ENCODE results near the gene PHRF1.
"Not testable (repeated sequence)": the region's sequence is repeated elsewhere in the genome, so short reads cannot be mapped to it uniquely, and the experiment has no call there.

The PHRF1 gene

GRCh38 chr11:574031-574570, 2.2 kb upstream of the PHRF1 start:
- not testable (repeated sequence) for DNase-seq

DNA sequence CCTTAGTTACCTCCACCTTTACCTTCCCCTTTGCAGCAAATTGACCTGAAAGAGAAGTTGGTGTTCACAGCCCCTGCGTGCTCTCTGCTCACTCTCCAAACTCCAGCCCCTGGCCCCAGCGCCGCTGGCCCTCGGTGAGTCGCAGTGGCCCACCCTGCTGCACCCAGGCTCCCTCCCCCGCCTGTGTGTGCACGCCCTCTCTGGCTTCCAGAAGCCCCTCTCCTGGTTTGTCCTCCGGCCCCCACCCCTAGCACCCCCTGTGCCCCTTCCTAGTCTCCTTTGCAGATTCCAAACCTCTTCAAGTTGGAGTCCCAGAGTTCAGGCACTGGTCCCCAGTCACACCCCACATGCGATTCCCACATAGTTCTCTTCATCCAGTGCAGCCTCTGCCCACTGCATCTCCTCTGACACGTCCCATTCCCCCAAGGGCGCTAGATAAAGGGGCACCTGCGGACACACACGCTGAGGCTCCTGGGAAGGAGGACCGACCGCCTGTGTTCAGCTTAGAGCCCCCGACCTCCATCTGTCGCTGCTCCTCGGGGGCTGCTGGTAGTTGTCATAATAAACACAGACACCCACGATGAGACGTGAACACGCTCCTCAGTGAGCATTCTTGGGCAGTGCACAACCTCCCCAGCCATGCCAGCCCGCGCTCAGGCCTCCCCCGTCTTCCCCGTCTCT, 1.5 kb upstream of the PHRF1 start:
- DNase-seq, result no peak

DNA sequence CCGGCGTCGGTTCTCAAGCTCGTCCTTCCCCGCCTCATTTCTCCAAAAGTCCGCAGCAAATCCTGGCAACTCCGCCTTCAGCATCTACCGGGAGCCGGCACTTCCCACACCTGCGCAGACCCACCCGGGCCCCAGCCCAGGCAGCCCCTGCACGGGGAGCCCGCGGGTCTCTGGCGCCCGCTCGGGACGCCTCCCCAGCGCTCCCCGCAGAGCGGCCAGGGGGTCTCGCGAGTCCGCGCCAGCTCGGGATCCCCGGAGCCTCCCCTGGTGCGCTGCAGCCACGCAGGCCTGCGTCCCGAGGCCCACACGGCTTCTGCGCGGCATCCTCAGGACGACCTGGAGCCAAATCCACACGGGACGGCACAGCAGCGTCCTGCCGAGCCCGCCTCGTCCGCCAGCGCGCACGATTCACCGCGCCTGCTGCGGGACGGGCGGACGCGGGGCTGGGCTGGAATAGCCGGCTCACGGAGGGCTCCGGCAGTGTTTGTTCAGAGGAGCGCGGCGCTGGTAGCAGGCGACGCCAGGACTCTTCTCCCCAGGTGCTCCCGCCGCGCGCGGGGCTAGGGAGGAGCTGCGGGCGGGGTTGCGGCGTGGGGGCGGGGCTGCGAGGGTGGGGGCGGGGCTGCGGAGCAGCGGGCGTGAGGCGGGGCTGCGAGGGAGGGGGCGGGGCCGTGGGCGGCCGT, 816 bp upstream of the PHRF1 start:
- no peak for DNase-seq

- DNase-seq, result no peak
Measured at GRCh38 chr11:576811-577610, 741 bp downstream of the PHRF1 start.

DNA sequence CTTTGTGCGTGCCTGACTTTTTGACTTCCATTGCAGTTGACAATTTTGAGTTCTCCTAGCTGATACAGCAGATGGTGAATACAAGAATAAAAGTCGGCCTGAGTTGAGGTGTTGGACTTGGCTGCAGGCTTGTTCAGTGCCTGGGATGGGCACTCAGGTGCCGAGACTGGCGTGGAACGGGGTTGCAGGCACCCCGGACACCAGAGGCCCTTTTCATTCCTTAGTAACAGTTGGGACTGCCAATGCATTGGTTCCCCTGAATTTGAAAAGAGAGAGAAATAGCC, 1.3 kb downstream of the PHRF1 start:
- no peak for DNase-seq

- no peak for DNase-seq
Measured at GRCh38 chr11:578276-579035, 2.2 kb downstream of the PHRF1 start.

DNA sequence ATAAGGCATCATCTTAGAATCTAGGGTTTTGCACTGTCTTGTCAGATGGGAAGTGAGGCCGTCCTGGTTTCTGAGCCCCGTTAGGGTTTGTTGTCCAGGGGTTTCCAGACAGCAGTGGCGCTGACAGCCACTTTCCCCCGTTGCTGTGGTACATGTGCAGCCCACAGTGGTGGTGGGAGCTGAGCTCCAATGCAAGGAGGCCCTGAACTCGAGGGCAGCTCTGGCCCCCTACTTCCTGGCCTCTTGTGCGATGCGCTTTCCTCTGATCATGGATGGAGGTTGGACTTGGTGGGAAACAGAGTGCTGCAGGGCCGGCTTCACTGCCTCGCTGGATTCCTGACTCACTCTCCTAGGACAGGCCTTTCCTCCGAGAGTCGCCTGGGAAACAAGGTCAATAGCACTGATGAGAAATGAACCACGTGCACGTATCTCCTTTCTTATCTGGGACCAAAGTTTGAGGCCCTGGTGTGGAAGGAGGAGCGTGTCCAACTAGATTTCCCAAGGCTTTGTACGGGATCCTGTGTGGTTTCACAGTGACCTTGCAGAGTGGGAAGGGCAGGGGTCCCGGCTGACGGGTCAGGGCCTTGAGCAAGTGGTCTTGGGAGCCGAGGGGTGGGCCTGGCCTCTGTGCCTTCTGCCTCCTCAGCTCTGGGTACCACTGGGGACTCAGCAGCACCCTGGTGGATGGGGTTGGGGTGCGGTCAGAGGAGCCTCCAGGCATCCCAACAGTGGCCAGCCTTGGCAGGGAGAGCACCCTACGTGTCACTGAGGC, 3.7 kb downstream of the PHRF1 start:
- DNase-seq, result no peak

DNA sequence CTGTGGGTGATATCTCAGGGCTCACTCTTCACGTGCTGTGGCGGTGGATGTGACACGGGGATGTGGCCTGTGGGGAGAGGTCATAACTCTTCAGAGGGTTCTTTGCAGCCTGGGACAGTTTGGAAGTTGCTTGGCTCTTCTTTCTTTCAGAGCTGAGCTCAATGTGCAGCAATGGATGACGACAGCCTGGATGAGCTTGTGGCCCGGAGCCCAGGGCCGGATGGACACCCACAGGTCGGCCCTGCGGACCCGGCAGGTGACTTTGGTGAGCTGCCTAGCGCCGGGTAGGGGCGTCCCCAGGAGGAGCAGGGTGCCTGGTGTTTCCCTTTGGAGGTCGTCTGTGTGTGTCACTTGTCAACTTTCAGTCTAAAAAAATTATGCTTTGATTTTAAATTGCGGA, 5.1 kb downstream of the PHRF1 start:
- no peak for DNase-seq

DNA sequence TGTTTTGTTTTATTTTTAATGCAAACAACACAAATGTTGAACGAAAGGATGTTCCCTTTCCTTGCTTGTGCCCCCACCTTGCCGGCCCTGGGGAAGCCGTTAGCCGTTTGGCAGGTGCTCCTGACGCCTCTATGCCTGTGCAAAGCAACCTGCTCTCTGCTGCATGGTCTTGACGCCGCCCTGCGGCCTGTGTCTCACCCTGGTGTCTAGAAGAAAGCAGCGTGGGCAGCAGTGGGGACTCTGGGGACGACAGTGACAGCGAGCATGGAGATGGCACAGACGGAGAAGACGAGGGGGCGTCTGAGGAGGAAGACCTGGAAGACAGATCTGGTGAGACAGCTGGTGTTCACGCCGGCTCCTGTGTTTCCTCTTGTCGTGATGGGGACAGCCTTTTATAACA, 5.5 kb downstream of the PHRF1 start:
- DNase-seq, result no peak

- DNase-seq, result no peak
Measured at GRCh38 chr11:584287-584686, 8.0 kb downstream of the PHRF1 start.

DNA sequence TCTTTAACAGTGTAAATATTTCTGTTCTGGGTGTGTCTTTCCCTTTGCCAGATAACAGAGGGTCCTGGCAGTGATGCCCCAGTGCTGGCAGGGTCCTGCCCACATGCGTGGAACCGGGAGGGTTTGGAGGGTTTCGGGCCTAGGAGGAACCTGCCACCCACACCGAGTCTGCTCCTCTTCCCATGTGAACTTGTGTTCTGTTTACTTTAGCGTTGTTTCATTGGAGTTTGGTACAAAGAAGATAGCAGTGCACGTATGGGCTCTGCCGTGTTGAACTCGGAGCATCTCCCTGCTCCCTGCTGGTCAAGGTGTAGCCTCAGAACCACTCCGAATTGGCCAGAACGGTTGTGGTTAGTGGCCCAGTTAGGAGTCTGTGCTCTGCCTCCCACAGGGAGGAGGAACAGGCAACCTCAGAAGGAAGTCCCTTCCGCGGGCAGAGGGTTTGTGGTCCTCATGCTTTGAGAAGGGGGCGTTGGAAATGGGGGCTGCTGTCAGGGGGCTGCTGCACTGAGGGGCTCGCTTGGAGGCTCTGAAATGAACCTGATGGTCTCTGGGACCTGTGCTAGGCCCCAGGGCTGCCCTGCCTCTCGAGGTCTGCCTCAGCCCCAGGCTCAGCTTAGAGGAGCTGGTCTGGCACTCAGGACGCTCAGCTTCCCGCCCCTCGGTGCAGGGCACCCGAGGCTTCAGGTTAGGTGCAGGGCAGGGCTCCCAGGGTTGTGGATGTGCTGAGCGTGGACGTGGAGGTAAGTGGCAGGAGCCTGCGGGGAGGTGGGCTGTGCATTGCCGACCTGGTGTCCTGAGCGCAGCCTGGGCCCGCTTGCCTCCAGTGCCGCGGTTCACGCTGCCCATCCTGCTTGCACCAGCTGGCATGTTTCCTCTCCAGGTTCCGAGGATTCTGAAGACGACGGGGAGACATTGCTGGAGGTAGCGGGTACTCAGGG, 10.4 kb downstream of the PHRF1 start:
- DNase-seq, result no peak

DNA sequence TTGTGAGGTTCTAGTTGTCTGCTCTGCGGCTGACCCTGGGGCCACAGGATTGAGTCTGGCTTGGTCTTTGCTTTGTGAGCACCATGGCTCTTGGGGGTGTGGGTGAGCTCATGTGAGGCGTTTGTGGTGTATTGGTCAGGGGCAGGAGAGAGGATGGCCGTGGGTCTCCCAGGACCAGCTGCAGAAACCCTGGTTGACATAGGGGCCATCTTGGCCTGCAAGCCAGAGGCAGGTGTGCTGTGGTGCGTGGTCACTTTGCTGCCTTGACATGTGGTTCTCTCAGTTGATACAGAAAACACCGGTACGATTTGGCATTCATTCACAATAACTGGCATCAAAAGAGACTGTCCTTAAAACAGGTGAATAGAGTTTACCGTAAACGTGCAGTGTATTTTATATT, 11.3 kb downstream of the PHRF1 start:
- no peak for DNase-seq

GRCh38 chr11:587978-588380, 11.7 kb downstream of the PHRF1 start:
- peak; percentile 23 to 52 (median 42) for DNase-seq

DNA sequence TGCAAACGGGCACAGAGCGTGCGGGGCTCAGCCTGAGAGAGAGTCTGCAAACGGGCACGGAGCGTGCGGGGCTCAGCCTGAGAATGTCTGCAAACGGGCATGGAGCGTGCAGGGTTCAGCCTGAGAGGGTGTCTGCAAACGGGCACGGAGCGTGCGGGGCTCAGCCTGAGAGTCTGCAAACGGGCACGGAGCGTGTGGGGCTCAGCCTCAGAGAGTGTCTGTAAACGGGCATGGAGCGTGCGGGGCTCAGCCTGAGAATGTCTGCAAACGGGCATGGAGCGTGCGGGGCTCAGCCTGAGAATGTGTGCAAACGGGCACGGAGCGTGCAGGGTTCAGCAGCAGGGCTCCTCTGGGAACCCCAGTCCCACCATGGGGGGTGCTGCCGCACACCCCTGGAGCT, 13.5 kb downstream of the PHRF1 start:
- DNase-seq, result no peak

- DNase-seq, result no peak
Measured at GRCh38 chr11:590997-591396, 14.7 kb downstream of the PHRF1 start.

DNA sequence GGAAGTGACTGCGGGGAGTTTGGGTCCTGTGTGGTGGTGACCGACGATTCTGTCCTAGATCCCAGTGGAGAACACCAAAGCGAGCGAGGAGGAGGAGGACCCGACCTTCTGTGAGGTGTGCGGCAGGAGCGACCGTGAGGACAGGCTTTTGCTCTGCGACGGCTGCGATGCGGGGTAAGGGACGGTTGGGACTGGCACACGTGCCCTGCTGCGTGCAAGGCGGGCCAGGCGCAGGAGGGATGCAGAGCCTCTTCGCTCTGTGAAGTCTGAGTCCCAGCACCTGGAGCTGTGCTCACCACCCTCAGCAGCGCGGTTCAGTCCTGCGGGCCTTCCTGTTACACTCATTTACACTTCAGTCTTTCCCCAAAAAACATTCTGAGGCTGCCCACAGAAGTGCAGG, 16.2 kb downstream of the PHRF1 start:
- DNase-seq, result no peak

DNA sequence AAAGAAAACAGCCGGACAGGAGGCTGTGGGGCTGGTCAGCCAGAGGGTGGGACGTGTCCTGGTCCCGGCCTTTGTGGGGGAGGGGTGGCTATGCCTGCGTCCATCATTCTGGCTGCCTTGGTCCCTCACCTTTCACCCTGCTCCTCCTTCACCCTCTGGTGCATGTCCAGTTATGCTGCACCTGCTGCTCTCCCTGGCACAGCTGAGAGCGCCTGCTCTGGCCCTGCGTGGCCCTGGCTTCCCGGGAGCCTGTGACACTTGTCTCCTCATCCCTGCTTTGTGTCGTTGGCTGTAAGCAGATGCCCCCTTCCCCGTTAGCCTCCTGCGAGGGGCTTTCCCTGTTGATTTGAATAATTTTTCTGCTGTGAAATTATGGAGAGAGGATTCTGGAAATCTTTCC, 16.6 kb downstream of the PHRF1 start:
- no peak for DNase-seq

DNA sequence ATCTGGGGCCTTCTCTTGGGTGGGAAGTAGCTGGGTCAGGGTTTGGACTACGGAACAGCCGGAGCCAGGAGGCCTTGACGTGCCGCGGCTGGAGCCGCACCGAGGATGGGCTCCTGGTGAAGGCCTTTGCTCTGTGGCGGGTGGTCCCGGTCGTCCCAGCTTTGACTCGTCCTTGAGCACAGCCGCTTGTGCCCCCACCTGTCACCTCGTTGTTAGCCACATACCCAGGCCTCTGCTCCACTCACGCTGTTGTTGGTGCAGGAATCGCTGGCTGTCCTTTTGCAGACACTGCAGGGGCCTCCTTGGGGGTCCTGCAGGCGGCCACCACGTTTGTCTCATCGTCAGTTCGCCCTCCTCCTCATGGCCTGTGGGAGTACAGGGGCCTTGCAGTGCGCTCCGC, 17.1 kb downstream of the PHRF1 start:
- no peak for DNase-seq

- no peak for DNase-seq
Measured at GRCh38 chr11:595400-595799, 19.1 kb downstream of the PHRF1 start.

DNA sequence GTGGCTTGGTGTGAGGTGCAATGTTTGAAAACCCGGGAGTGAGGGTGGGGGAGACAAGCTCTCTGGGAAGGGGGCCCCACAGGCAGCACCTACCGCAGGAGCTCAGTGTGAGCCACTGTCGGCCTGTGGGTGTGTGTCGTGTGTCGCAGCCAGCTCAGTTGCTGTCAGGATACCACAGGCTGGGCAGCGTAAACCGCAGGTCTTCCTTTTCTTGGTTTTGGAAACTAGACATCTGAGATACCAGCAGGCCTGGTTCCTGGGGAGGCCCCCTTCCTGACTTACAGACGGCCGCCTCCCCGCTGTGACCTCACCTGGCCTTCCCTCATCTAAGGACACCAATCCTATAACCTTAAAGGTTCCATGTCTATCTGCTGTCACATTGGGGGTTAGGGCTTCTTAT, 20.1 kb downstream of the PHRF1 start:
- no peak for DNase-seq

GRCh38 chr11:597166-597725, 21.0 kb downstream of the PHRF1 start:
- DNase-seq, result no peak

All from activated CD4-positive, CD25-positive, alpha-beta regulatory T cell (primary cell).